H9 (cell line): ENCODE results near the gene POU3F4. TPM values are rescaled to one million over a fixed set of nuclear protein-coding genes. Genes with fewer than 3 reads are reported as not detected.

Experiments
- DNase-seq: peaks from one replicate; pipeline ENCODE4 v3.0.0-alpha.2; 2017
- H2AFZ ChIP-seq: one replicate; pipeline ENCODE4 v1.6.1; 2013; ENCODE audit warnings: mild to moderate bottlenecking, low read length, control low read depth, moderate library complexity
- H2AK5ac ChIP-seq: 2 replicates; pipeline ENCODE4 v1.6.1; 2013; ENCODE audit warnings: low read length, control low read depth, mixed read lengths; ENCODE audit not compliant: insufficient read length
- H2BK120ac ChIP-seq: one replicate; pipeline ENCODE4 v1.6.1; 2013; ENCODE audit warnings: low read depth, mild to moderate bottlenecking, low read length, control low read depth, inconsistent platforms; ENCODE audit not compliant: poor library complexity, severe bottlenecking
- H2BK12ac ChIP-seq: 2 replicates; pipeline ENCODE4 v1.6.1; 2013; ENCODE audit warnings: low read length, control low read depth, mixed read lengths, low read depth; ENCODE audit not compliant: insufficient read length
- H2BK15ac ChIP-seq: 2 replicates; pipeline ENCODE4 v1.6.1; 2013; ENCODE audit warnings: low read depth, low read length, control low read depth
- H2BK20ac ChIP-seq: one replicate; pipeline ENCODE4 v1.6.1; 2013; ENCODE audit warnings: low read depth, mild to moderate bottlenecking, low read length, control low read depth, inconsistent platforms; ENCODE audit not compliant: poor library complexity, severe bottlenecking
- H2BK5ac ChIP-seq: 2 replicates; pipeline ENCODE4 v1.6.1; 2013; ENCODE audit warnings: low read length, control low read depth, mixed read lengths; ENCODE audit not compliant: insufficient read length
- H3K14ac ChIP-seq: 2 replicates; pipeline ENCODE4 v1.6.1; 2013; ENCODE audit warnings: low read length, control low read depth; ENCODE audit not compliant: insufficient read depth
- H3K18ac ChIP-seq: 2 replicates; pipeline ENCODE4 v1.6.1; 2013; ENCODE audit warnings: low read depth, mild to moderate bottlenecking, mixed read lengths, low read length, control low read depth; ENCODE audit not compliant: insufficient read length
- H3K23ac ChIP-seq: 2 replicates; pipeline ENCODE4 v1.6.1; 2013; ENCODE audit warnings: low read length, control low read depth, mixed read lengths, low read depth; ENCODE audit not compliant: insufficient read length
- H3K23me2 ChIP-seq: 2 replicates; pipeline ENCODE4 v1.6.1; 2013; ENCODE audit warnings: low read depth, mild to moderate bottlenecking, mixed read lengths, low read length, control low read depth; ENCODE audit not compliant: insufficient read length, poor library complexity, severe bottlenecking
- H3K27ac ChIP-seq: 2 replicates; pipeline ENCODE4 v1.5.1; 2013; ENCODE audit warnings: low read length, control low read depth, mixed read lengths, low read depth; ENCODE audit not compliant: insufficient read length
- H3K27me3 ChIP-seq: 2 replicates; pipeline ENCODE4 v1.6.1; 2013; ENCODE audit warnings: low read length, control low read depth, inconsistent platforms; ENCODE audit not compliant: insufficient read depth
- H3K4ac ChIP-seq: 2 replicates; pipeline ENCODE4 v1.6.1; 2013; ENCODE audit warnings: low read depth, mild to moderate bottlenecking, control low read depth, inconsistent platforms, low read length, moderate library complexity
- H3K4me1 ChIP-seq: 2 replicates; pipeline ENCODE4 v1.6.1; 2013; ENCODE audit warnings: low read length, control low read depth, inconsistent platforms; ENCODE audit not compliant: insufficient read depth
- H3K4me2 ChIP-seq: 2 replicates; pipeline ENCODE4 v1.6.1; 2013; ENCODE audit warnings: low read length, control low read depth, mixed read lengths; ENCODE audit not compliant: insufficient read length, insufficient read depth
- H3K56ac ChIP-seq: 2 replicates; pipeline ENCODE4 v1.6.1; 2013; ENCODE audit warnings: low read depth, mild to moderate bottlenecking, mixed read lengths, low read length, control low read depth; ENCODE audit not compliant: insufficient read length
- H3K79me1 ChIP-seq: 2 replicates; pipeline ENCODE4 v1.6.1; 2013; ENCODE audit warnings: low read depth, mild to moderate bottlenecking, moderate library complexity, low read length, control low read depth, inconsistent platforms; ENCODE audit not compliant: insufficient read depth, poor library complexity, severe bottlenecking
- H3K79me2 ChIP-seq: 2 replicates; pipeline ENCODE4 v1.6.1; 2013; ENCODE audit warnings: low read length, control low read depth, inconsistent platforms; ENCODE audit not compliant: insufficient read depth
- H3K9ac ChIP-seq: 2 replicates; pipeline ENCODE4 v1.6.1; 2013; ENCODE audit warnings: low read length, control low read depth, mixed read lengths; ENCODE audit not compliant: insufficient read length; ENCODE audit errors: extremely low read depth
- H3K9me3 ChIP-seq: one replicate; pipeline ENCODE4 v1.6.1; 2013; ENCODE audit warnings: low read depth, low read length, inconsistent platforms; ENCODE audit not compliant: control insufficient read depth
- H3T11ph ChIP-seq: one replicate; pipeline ENCODE4 v1.6.1; 2013; ENCODE audit warnings: mild to moderate bottlenecking, low read length, control low read depth, inconsistent platforms
- H4K20me1 ChIP-seq: one replicate; pipeline ENCODE4 v1.6.1; 2013; ENCODE audit not compliant: control insufficient read depth, insufficient read length, insufficient read depth
- H4K5ac ChIP-seq: 2 replicates; pipeline ENCODE4 v1.6.1; 2013; ENCODE audit warnings: low read depth, mild to moderate bottlenecking, mixed read lengths, low read length, control low read depth; ENCODE audit not compliant: insufficient read length
- H4K8ac ChIP-seq: replicated peaks from 2 replicates; pipeline ENCODE4 v1.6.1; 2013; ENCODE audit warnings: low read length, control low read depth, mixed read lengths, low read depth; ENCODE audit not compliant: insufficient read length
- H4K91ac ChIP-seq: 2 replicates; pipeline ENCODE4 v1.6.1; 2013; ENCODE audit warnings: low read depth, mild to moderate bottlenecking, moderate library complexity, mixed read lengths, low read length, control low read depth; ENCODE audit not compliant: insufficient read length
- H3K27ac Mint-ChIP-seq, 3 experiments: 2 replicates in 2 of 3; 3 replicates in 1 of 3; pipeline ENCODE4 v1.8.0; 2020 to 2021; ENCODE audit warnings: mixed read lengths in 3 of 3, mild to moderate bottlenecking in 1 of 3, moderate library complexity in 1 of 3
- H3K27me3 Mint-ChIP-seq: 2 replicates; pipeline ENCODE4 v1.8.0; 2021; ENCODE audit warnings: low read depth, mild to moderate bottlenecking, moderate library complexity, mixed read lengths
- H3K36me3 Mint-ChIP-seq, 3 experiments: 2 replicates in 2 of 3; 3 replicates in 1 of 3; pipeline ENCODE4 v1.8.0; 2020 to 2021; ENCODE audit warnings: low read depth in 3 of 3, mixed read lengths in 3 of 3; ENCODE audit not compliant: insufficient read depth in 1 of 3
- H3K4me1 Mint-ChIP-seq, 2 experiments: 2 replicates each; pipeline ENCODE4 v1.8.0; 2020; ENCODE audit warnings: mixed read lengths in 2 of 2
- H3K4me3 Mint-ChIP-seq, 2 experiments: 2 replicates in 1 of 2; 3 replicates in 1 of 2; pipeline ENCODE4 v1.8.0; 2020 to 2021; ENCODE audit warnings: mild to moderate bottlenecking in 2 of 2, mixed read lengths in 2 of 2, moderate library complexity in 1 of 2
- H3K9me3 Mint-ChIP-seq, 2 experiments: 2 replicates in 1 of 2; 3 replicates in 1 of 2; pipeline ENCODE4 v1.8.0; 2020; ENCODE audit warnings: mild to moderate bottlenecking in 2 of 2, mixed read lengths in 2 of 2, moderate library complexity in 1 of 2
- CTCF ChIP-seq: fragments of 200-600 bp; sonication (generic); conservative IDR thresholded peaks from 3 replicates; pipeline ENCODE4 v1.8.0; 2021; ENCODE audit warnings: antibody characterized with exemption, mild to moderate bottlenecking
- WGBS: extraction: QIAGEN DNeasy Blood & Tissue Kit; methylation state at CpG from one replicate; pipeline ENCODE4 v1.1.7; 2013; ENCODE audit warnings: missing lambda C conversion rate, low lambda C conversion rate, mixed read lengths; ENCODE audit not compliant: insufficient read length; ENCODE audit errors: extremely low coverage; 5-methylcytosine and 5-hydroxymethylcytosine counted together
- total RNA-seq: library from RNA; stranded (reverse); gene quantifications from 2 replicates; pipeline ENCODE4 v1.2.1, GENCODE V29; 2021

POU3F4 gene
- total RNA-seq, 1 experiment from 2014 or later = 0.35 TPM

- no peak overlapping the region for H3K27ac ChIP-seq
- no peak overlapping the region for H2BK12ac ChIP-seq
- DNase-seq = no peak
- no peak overlapping the region for H2BK20ac ChIP-seq
- no peaks in the 10 kb centered on the region for H4K20me1 ChIP-seq
- H3K79me1 ChIP-seq = no peaks in the 10 kb centered on the region
- H2BK15ac ChIP-seq = no peak overlapping the region
- H2BK120ac ChIP-seq = no peak overlapping the region
- no peak for TF ChIP-seq CTCF
- 100% methylated on average over 4 of the region's 16 CpGs for WGBS
- no peak overlapping the region for H2BK5ac ChIP-seq
- peaks cover 16% of the 10 kb centered on the region for H3K23me2 ChIP-seq
- H3K18ac ChIP-seq = no peak overlapping the region
- H3K4me1 ChIP-seq = peaks cover 3% of the 10 kb centered on the region; the same call in 1 of the 2 replicates
- no peak overlapping the region for H3K23ac ChIP-seq
- Mint-ChIP-seq H3K4me3 (peak overlapping the region; percentile 58 to 86), H3K36me3 (peaks cover 0 to 1% (median 0%) of the 10 kb centered on the region in 3 experiments; a peak in 2 of 7 replicates), H3K27me3 (peaks cover 64% of the 10 kb centered on the region), H3K4me1 (peaks cover 53 to 60% of the 10 kb centered on the region in 2 experiments), H3K27ac (no peak overlapping the region; a peak in 1 of 7 replicates), H3K9me3 (peaks cover 82 to 84% of the 10 kb centered on the region in 2 experiments)
- H3K14ac ChIP-seq = no peak overlapping the region
- H3T11ph ChIP-seq = no peak overlapping the region
- no peak overlapping the region for H3K4ac ChIP-seq
- H4K8ac ChIP-seq = no peak overlapping the region
- no peaks in the 10 kb centered on the region for H3K9me3 ChIP-seq
- H3K79me2 ChIP-seq = no peaks in the 10 kb centered on the region
- no peak overlapping the region for H2AK5ac ChIP-seq
- peak overlapping the region; percentile 61 for H3K4me2 ChIP-seq
- peaks cover 5% of the 10 kb centered on the region; the same call in 1 of the 2 replicates for H3K27me3 ChIP-seq
- no peak overlapping the region for H2AFZ ChIP-seq
- no peak overlapping the region for H4K91ac ChIP-seq
- H3K9ac ChIP-seq = no peak overlapping the region
- H3K56ac ChIP-seq = no peak overlapping the region
- H4K5ac ChIP-seq = no peak overlapping the region
Observed at GRCh38 chrX:83509254-83509801, 1.2 kb downstream of the POU3F4 start.
